ENCODE results near the gene CDKL4. TPM values are rescaled to one million over a fixed set of nuclear protein-coding genes. Genes with fewer than 3 reads are reported as not detected.

CDKL4 gene
- total and polyA plus RNA-seq, 2 donors (not counting 1 experiment from before 2014, with no cell fraction given) = 0.18 to 3.0 TPM

- Histone ChIP-seq H4K20me1 (ENCODE audit: control insufficient read depth, extremely low read depth, insufficient read depth, low read length) (no peaks in the 10 kb centered on the region), H3K27me3 (ENCODE audit: control insufficient read depth, insufficient read depth, low read length) (no peaks in the 10 kb centered on the region), H3K9me3 (ENCODE audit: control insufficient read depth, insufficient read depth, low read depth, low read length) (no peaks in the 10 kb centered on the region), H3K9ac (ENCODE audit: insufficient read depth, low read length) (no peak overlapping the region), H3K36me3 (ENCODE audit: control insufficient read depth, insufficient read depth, low read length) (peaks cover 4% of the 10 kb centered on the region), H3K4me1 (ENCODE audit: control insufficient read depth, extremely low read depth, insufficient read depth, low read length) (peaks cover 3% of the 10 kb centered on the region), H3K4me2 (ENCODE audit: extremely low read depth, insufficient read depth, low read length) (no peak overlapping the region), H3K27ac (ENCODE audit: insufficient read depth, low read length) (no peak overlapping the region), H3K4me3 (replicated peaks in 1 of 4; ENCODE audit: control extremely low read depth in 1 of 4, insufficient read depth in 1 of 4, low read depth in 3 of 4, low read length in 4 of 4) (no peak overlapping the region), H2AFZ (ENCODE audit: low read length) (no peak overlapping the region), H3K79me2 (ENCODE audit: control insufficient read depth, insufficient read depth, low read length) (no peaks in the 10 kb centered on the region)
- TF ChIP-seq EZH2 (IDR thresholded peaks at IDR 0.05; ENCODE audit: low read length, missing control alignments) = no peak
- TF ChIP-seq, protein P1, sequence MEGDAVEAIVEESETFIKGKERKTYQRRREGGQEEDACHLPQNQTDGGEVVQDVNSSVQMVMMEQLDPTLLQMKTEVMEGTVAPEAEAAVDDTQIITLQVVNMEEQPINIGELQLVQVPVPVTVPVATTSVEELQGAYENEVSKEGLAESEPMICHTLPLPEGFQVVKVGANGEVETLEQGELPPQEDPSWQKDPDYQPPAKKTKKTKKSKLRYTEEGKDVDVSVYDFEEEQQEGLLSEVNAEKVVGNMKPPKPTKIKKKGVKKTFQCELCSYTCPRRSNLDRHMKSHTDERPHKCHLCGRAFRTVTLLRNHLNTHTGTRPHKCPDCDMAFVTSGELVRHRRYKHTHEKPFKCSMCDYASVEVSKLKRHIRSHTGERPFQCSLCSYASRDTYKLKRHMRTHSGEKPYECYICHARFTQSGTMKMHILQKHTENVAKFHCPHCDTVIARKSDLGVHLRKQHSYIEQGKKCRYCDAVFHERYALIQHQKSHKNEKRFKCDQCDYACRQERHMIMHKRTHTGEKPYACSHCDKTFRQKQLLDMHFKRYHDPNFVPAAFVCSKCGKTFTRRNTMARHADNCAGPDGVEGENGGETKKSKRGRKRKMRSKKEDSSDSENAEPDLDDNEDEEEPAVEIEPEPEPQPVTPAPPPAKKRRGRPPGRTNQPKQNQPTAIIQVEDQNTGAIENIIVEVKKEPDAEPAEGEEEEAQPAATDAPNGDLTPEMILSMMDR (conservative IDR thresholded peaks at IDR 0.05 in 1 of 2, IDR thresholded peaks at IDR 0.05 in 1 of 2; ENCODE audit: low read depth in 1 of 2, low read length in 2 of 2) = no peak
- DNase-seq (ENCODE audit: low read depth in 2 of 2) = no peak
These were observed 21.5 kb upstream of the CDKL4 start for GRCh38 chr2:39265315-39265714.

DNA sequence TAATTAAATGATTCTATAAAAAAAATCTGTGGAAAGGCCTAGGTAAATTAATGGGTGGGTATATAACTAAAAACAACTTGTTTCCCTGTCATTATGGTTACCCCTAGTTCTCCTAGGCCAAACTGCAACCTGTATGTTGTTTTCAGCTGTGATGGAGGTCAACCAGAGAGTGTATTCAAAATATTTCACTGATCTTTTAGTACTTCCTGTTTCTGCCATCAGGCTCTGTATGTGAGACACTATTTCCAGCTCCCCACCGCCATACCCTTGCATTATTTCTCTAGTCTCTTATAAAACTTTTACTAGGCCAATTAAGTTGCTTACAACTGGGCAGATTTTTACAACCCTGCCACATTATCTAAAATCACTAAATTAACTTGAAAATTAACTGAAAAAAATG, 21.0 kb upstream of the CDKL4 start:
- Histone ChIP-seq H3K36me3 (ENCODE audit: control insufficient read depth, insufficient read depth, low read length) (peaks cover 4% of the 10 kb centered on the region), H3K9ac (ENCODE audit: insufficient read depth, low read length) (no peak overlapping the region), H3K27ac (ENCODE audit: insufficient read depth, low read length) (no peak overlapping the region), H3K27me3 (ENCODE audit: control insufficient read depth, insufficient read depth, low read length) (no peaks in the 10 kb centered on the region), H4K20me1 (ENCODE audit: control insufficient read depth, extremely low read depth, insufficient read depth, low read length) (no peaks in the 10 kb centered on the region), H3K9me3 (ENCODE audit: control insufficient read depth, insufficient read depth, low read depth, low read length) (no peaks in the 10 kb centered on the region), H3K4me1 (ENCODE audit: control insufficient read depth, extremely low read depth, insufficient read depth, low read length) (peaks cover 3% of the 10 kb centered on the region), H3K4me3 (replicated peaks in 1 of 4; ENCODE audit: control extremely low read depth in 1 of 4, insufficient read depth in 1 of 4, low read depth in 3 of 4, low read length in 4 of 4) (no peak overlapping the region), H2AFZ (ENCODE audit: low read length) (no peak overlapping the region), H3K4me2 (ENCODE audit: extremely low read depth, insufficient read depth, low read length) (no peak overlapping the region), H3K79me2 (ENCODE audit: control insufficient read depth, insufficient read depth, low read length) (no peaks in the 10 kb centered on the region)
- no peak for DNase-seq (ENCODE audit: low read depth in 2 of 2)
- TF ChIP-seq EZH2 (IDR thresholded peaks at IDR 0.05; ENCODE audit: low read length, missing control alignments) = no peak
- TF ChIP-seq, protein P1 (conservative IDR thresholded peaks at IDR 0.05 in 1 of 2, IDR thresholded peaks at IDR 0.05 in 1 of 2; ENCODE audit: low read depth in 1 of 2, low read length in 2 of 2) = no peak

DNA sequence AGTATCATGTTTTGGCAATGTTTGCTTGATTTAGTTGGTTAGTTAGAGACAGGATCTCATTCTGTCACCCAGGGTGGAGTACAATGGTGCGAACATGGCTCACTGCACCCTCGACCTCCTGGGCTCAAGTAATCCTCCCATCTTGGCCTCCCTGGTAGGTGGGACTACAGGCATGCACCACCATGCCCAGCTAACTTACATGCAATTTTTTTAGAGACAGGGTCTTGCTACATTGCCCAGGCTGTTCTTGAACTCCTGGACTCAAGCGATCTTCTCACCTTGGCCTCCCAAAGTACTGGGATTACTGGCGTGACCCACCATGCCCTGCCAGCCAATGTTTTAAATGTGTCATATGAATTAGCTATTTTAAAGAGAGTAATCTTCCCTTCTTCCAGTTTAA, 16.3 kb upstream of the CDKL4 start:
- Histone ChIP-seq H2AFZ (ENCODE audit: low read length) (no peak overlapping the region), H3K4me1 (ENCODE audit: control insufficient read depth, extremely low read depth, insufficient read depth, low read length) (no peaks in the 10 kb centered on the region), H3K9ac (ENCODE audit: insufficient read depth, low read length) (no peak overlapping the region), H3K9me3 (ENCODE audit: control insufficient read depth, insufficient read depth, low read depth, low read length) (no peaks in the 10 kb centered on the region), H3K27me3 (ENCODE audit: control insufficient read depth, insufficient read depth, low read length) (no peaks in the 10 kb centered on the region), H3K4me2 (ENCODE audit: extremely low read depth, insufficient read depth, low read length) (no peak overlapping the region), H4K20me1 (ENCODE audit: control insufficient read depth, extremely low read depth, insufficient read depth, low read length) (no peaks in the 10 kb centered on the region), H3K79me2 (ENCODE audit: control insufficient read depth, insufficient read depth, low read length) (no peaks in the 10 kb centered on the region), H3K4me3 (replicated peaks in 1 of 4; ENCODE audit: control extremely low read depth in 1 of 4, insufficient read depth in 1 of 4, low read depth in 3 of 4, low read length in 4 of 4) (no peak overlapping the region), H3K36me3 (ENCODE audit: control insufficient read depth, insufficient read depth, low read length) (peaks cover 4% of the 10 kb centered on the region), H3K27ac (ENCODE audit: insufficient read depth, low read length) (no peak overlapping the region)
- DNase-seq (ENCODE audit: low read depth in 2 of 2) = no peak
- TF ChIP-seq EZH2 (IDR thresholded peaks at IDR 0.05; ENCODE audit: low read length, missing control alignments) = no peak
- TF ChIP-seq, protein P1 (conservative IDR thresholded peaks at IDR 0.05 in 1 of 2, IDR thresholded peaks at IDR 0.05 in 1 of 2; ENCODE audit: low read depth in 1 of 2, low read length in 2 of 2) = no peak
